ENCODE measurements around the gene LASP1. TPM values are rescaled to one million over a fixed set of nuclear protein-coding genes. Genes with fewer than 3 reads are reported as not detected.

LASP1 gene
- total and polyA plus RNA-seq, 2 of the 8 experiments (the other 6 are each of a cell fraction or from before 2014, with no cell fraction given) = 114 to 180 TPM

DNA sequence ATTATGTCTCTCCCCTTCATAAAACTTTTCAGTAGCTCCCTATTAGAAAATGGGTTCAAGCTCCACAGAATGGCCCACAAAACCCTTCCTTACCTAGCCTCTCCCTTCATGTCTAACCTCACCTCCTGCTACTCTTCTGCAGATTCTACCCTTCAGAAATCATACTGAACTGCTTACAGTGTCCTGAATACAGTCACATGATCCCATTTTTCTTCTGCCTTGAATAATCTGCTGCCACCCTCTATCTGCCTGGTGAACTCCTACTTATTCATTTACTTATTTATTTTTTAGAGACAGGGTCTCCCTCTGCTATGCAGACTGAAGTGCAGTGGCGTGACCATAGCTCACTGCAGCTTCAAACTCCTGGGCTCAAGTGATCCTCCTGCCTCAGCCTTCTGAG is 70.5 kb downstream of the LASP1 start (continued):
- TF ChIP-seq, protein P1, sequence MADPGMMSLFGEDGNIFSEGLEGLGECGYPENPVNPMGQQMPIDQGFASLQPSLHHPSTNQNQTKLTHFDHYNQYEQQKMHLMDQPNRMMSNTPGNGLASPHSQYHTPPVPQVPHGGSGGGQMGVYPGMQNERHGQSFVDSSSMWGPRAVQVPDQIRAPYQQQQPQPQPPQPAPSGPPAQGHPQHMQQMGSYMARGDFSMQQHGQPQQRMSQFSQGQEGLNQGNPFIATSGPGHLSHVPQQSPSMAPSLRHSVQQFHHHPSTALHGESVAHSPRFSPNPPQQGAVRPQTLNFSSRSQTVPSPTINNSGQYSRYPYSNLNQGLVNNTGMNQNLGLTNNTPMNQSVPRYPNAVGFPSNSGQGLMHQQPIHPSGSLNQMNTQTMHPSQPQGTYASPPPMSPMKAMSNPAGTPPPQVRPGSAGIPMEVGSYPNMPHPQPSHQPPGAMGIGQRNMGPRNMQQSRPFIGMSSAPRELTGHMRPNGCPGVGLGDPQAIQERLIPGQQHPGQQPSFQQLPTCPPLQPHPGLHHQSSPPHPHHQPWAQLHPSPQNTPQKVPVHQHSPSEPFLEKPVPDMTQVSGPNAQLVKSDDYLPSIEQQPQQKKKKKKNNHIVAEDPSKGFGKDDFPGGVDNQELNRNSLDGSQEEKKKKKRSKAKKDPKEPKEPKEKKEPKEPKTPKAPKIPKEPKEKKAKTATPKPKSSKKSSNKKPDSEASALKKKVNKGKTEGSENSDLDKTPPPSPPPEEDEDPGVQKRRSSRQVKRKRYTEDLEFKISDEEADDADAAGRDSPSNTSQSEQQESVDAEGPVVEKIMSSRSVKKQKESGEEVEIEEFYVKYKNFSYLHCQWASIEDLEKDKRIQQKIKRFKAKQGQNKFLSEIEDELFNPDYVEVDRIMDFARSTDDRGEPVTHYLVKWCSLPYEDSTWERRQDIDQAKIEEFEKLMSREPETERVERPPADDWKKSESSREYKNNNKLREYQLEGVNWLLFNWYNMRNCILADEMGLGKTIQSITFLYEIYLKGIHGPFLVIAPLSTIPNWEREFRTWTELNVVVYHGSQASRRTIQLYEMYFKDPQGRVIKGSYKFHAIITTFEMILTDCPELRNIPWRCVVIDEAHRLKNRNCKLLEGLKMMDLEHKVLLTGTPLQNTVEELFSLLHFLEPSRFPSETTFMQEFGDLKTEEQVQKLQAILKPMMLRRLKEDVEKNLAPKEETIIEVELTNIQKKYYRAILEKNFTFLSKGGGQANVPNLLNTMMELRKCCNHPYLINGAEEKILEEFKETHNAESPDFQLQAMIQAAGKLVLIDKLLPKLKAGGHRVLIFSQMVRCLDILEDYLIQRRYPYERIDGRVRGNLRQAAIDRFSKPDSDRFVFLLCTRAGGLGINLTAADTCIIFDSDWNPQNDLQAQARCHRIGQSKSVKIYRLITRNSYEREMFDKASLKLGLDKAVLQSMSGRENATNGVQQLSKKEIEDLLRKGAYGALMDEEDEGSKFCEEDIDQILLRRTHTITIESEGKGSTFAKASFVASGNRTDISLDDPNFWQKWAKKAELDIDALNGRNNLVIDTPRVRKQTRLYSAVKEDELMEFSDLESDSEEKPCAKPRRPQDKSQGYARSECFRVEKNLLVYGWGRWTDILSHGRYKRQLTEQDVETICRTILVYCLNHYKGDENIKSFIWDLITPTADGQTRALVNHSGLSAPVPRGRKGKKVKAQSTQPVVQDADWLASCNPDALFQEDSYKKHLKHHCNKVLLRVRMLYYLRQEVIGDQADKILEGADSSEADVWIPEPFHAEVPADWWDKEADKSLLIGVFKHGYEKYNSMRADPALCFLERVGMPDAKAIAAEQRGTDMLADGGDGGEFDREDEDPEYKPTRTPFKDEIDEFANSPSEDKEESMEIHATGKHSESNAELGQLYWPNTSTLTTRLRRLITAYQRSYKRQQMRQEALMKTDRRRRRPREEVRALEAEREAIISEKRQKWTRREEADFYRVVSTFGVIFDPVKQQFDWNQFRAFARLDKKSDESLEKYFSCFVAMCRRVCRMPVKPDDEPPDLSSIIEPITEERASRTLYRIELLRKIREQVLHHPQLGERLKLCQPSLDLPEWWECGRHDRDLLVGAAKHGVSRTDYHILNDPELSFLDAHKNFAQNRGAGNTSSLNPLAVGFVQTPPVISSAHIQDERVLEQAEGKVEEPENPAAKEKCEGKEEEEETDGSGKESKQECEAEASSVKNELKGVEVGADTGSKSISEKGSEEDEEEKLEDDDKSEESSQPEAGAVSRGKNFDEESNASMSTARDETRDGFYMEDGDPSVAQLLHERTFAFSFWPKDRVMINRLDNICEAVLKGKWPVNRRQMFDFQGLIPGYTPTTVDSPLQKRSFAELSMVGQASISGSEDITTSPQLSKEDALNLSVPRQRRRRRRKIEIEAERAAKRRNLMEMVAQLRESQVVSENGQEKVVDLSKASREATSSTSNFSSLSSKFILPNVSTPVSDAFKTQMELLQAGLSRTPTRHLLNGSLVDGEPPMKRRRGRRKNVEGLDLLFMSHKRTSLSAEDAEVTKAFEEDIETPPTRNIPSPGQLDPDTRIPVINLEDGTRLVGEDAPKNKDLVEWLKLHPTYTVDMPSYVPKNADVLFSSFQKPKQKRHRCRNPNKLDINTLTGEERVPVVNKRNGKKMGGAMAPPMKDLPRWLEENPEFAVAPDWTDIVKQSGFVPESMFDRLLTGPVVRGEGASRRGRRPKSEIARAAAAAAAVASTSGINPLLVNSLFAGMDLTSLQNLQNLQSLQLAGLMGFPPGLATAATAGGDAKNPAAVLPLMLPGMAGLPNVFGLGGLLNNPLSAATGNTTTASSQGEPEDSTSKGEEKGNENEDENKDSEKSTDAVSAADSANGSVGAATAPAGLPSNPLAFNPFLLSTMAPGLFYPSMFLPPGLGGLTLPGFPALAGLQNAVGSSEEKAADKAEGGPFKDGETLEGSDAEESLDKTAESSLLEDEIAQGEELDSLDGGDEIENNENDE (IDR thresholded peaks at IDR 0.05; ENCODE audit: insufficient replicate concordance, low read length) = no peak
- TF ChIP-seq CTBP2 (IDR thresholded peaks at IDR 0.05; ENCODE audit: borderline replicate concordance, insufficient read depth, insufficient read length, low read length) (no peak), RNF2 (IDR thresholded peaks at IDR 0.05; ENCODE audit: borderline replicate concordance, low read depth, low read length, missing control alignments, poor library complexity, severe bottlenecking) (no peak), YY1 (IDR thresholded peaks at IDR 0.05; ENCODE audit: low read depth, low read length) (no peak), CEBPB (IDR thresholded peaks at IDR 0.05; ENCODE audit: low read depth, low read length) (no peak), RFX5 (IDR thresholded peaks at IDR 0.05; ENCODE audit: borderline replicate concordance, low read depth, low read length) (no peak), PHF8 (conservative IDR thresholded peaks at IDR 0.05; ENCODE audit: low read depth, low read length) (no peak), JUND (IDR thresholded peaks at IDR 0.05; ENCODE audit: low read length) (no peak), KDM4A (IDR thresholded peaks at IDR 0.05; ENCODE audit: low read depth, low read length, severe bottlenecking) (no peak), GTF2F1 (IDR thresholded peaks at IDR 0.05; ENCODE audit: borderline replicate concordance, low read depth, low read length) (no peak), SIRT6 (IDR thresholded peaks at IDR 0.05; ENCODE audit: low read length) (no peak), ZNF274 (IDR thresholded peaks at IDR 0.05; ENCODE audit: borderline replicate concordance, extremely low read depth, low read length) (no peak)

Measured in H1 (cell line).